Uterus (tissue), 4 donors: ENCODE results near the gene AHSP. TPM values are rescaled to one million over a fixed set of nuclear protein-coding genes. Genes with fewer than 3 reads are reported as not detected.
"Not testable (repeated sequence)": the region's sequence is repeated elsewhere in the genome, so short reads cannot be mapped to it uniquely, and the experiment has no call there.

ENCODE experiments used
- DNase-seq, 2 donors: peaks; one replicate each; pipeline ENCODE4 v3.0.0-alpha.2; 2019 to 2020
- H3K27ac ChIP-seq, 2 donors: fragments of 200-600 bp; sonication (generic); 1 replicate in 1 of 2; 2 replicates in 1 of 2; pipeline ENCODE4 v1.5.1; 2016 to 2018
- H3K27me3 ChIP-seq, 2 donors: fragments of 200-600 bp; sonication (generic); one replicate each; pipeline ENCODE4 v1.5.1; 2018 to 2019; ENCODE audit warnings: control low read depth in 1 of 2
- H3K36me3 ChIP-seq, 2 donors: fragments of 200-600 bp; sonication (generic); one replicate each; pipeline ENCODE4 v1.5.1; 2019; ENCODE audit warnings: control low read depth in 1 of 2
- H3K4me1 ChIP-seq, 2 donors: fragments of 200-600 bp; sonication (generic); one replicate each; pipeline ENCODE4 v1.5.1; 2018 to 2019; ENCODE audit warnings: control low read depth in 1 of 2
- H3K4me3 ChIP-seq, 2 donors: fragments of 200-600 bp; sonication (generic); 1 replicate in 1 of 2; 2 replicates in 1 of 2; pipeline ENCODE4 v1.5.1; 2018 to 2019; ENCODE audit warnings: mild to moderate bottlenecking in 1 of 2
- H3K9me3 ChIP-seq, 2 donors: fragments of 200-600 bp; sonication (generic); one replicate each; pipeline ENCODE4 v1.5.1; 2019; ENCODE audit warnings: control low read depth in 1 of 2
- CTCF ChIP-seq, 4 experiments: fragments of 200-600 bp in 2 of 4; fragments of 450-650 bp in 2 of 4; sonication (generic) in 2 of 4; IDR thresholded peaks; one replicate each; pipeline ENCODE4 v1.5.1; 2016 to 2019; ENCODE audit warnings: antibody characterized with exemption in 4 of 4, mild to moderate bottlenecking in 2 of 4, moderate library complexity in 1 of 4
- POLR2A ChIP-seq, 2 donors: fragments of 450-650 bp; IDR thresholded peaks; one replicate each; pipeline ENCODE4 v1.6.1; 2016; ENCODE audit warnings: antibody characterized with exemption in 2 of 2, mild to moderate bottlenecking in 1 of 2, moderate library complexity in 1 of 2
- intact Hi-C: fragments of 100-400 bp; cut with DNase I; formaldehyde crosslinking; loops from one replicate; pipeline ENCODE4 v1.15.1; 2023; ENCODE audit warnings: low total_unique reads
- total RNA-seq, 4 donors: library from RNA; depleted of rRNA in 3 of 4; stranded (reverse); fragments of >200 nt in 3 of 4; gene quantifications; one replicate each; pipeline versions ENCODE4 v1.1.0 to v1.2.4, GENCODE V29; 2014 to 2023
- donor health status: DM: yes; HTN: yes; CAD: no.

Gene AHSP
- total RNA-seq, 4 donors from 2014 or later = 5.6 TPM; not detected in 3

GRCh38 chr16:31501966-31502348 lies 25.7 kb upstream of the AHSP start:
- Histone ChIP-seq H3K27ac (no peak overlapping the region), H3K4me3 (no peak overlapping the region), H3K9me3 (no peaks in the 10 kb centered on the region), H3K27me3 (no peaks in the 10 kb centered on the region), H3K36me3 (no peaks in the 10 kb centered on the region), H3K4me1 (peaks cover 0 to 3% of the 10 kb centered on the region in 2 donors)
- intact Hi-C loops = no loop called here
- no peak for TF ChIP-seq CTCF (IDR thresholded peaks at IDR 0.05)
- no peak for TF ChIP-seq POLR2A (IDR thresholded peaks at IDR 0.05)
- no peak for DNase-seq

GRCh38 chr16:31502981-31503380 lies 24.7 kb upstream of the AHSP start:
- no peaks in the 10 kb centered on the region for H3K27me3 ChIP-seq
- peaks cover 0 to 9% of the 10 kb centered on the region in 2 donors for H3K4me1 ChIP-seq
- intact Hi-C loops = no loop called here
- no peak for TF ChIP-seq POLR2A (IDR thresholded peaks at IDR 0.05)
- TF ChIP-seq CTCF (IDR thresholded peaks at IDR 0.05) = no peak
- H3K9me3 ChIP-seq = no peaks in the 10 kb centered on the region
- DNase-seq = no peak
- H3K36me3 ChIP-seq = no peaks in the 10 kb centered on the region
- H3K4me3 ChIP-seq = no peak overlapping the region
- H3K27ac ChIP-seq = no peak overlapping the region

GRCh38 chr16:31503555-31503954 lies 24.1 kb upstream of the AHSP start:
- H3K4me1 ChIP-seq, H3K4me3 ChIP-seq, H3K36me3 ChIP-seq, DNase-seq, H3K27me3 ChIP-seq, intact Hi-C loops, H3K27ac ChIP-seq, H3K9me3 ChIP-seq: not testable (repeated sequence)

- Histone ChIP-seq H3K9me3 (no peaks in the 10 kb centered on the region), H3K4me1 (peaks cover 0 to 9% of the 10 kb centered on the region in 2 donors), H3K4me3 (no peak overlapping the region), H3K36me3 (no peaks in the 10 kb centered on the region), H3K27me3 (no peaks in the 10 kb centered on the region), H3K27ac (no peak overlapping the region)
- intact Hi-C loops = no loop called here
- TF ChIP-seq POLR2A (IDR thresholded peaks at IDR 0.05) = no peak
- TF ChIP-seq CTCF (IDR thresholded peaks at IDR 0.05) = no peak
- no peak for DNase-seq
Observed at GRCh38 chr16:31504159-31504558, 23.5 kb upstream of the AHSP start.

GRCh38 chr16:31505483-31505882 lies 22.2 kb upstream of the AHSP start:
- Histone ChIP-seq H3K27me3 (no peaks in the 10 kb centered on the region), H3K4me3 (no peak overlapping the region), H3K9me3 (no peaks in the 10 kb centered on the region), H3K27ac (no peak overlapping the region), H3K4me1 (peaks cover 4 to 9% of the 10 kb centered on the region in 2 donors), H3K36me3 (no peaks in the 10 kb centered on the region)
- no peak for DNase-seq
- intact Hi-C loops = no loop called here
- TF ChIP-seq CTCF (IDR thresholded peaks at IDR 0.05) = no peak
- TF ChIP-seq POLR2A (IDR thresholded peaks at IDR 0.05) = no peak

GRCh38 chr16:31507617-31507928 lies 20.1 kb upstream of the AHSP start:
- Histone ChIP-seq H3K36me3 (no peaks in the 10 kb centered on the region), H3K27me3 (no peaks in the 10 kb centered on the region), H3K27ac (peak overlapping the region; percentile 93 to 96), H3K4me1 (peaks cover 4 to 9% of the 10 kb centered on the region in 2 donors), H3K4me3 (peak overlapping the region; percentile 90 to 94), H3K9me3 (no peaks in the 10 kb centered on the region)
- DNase-seq = no peak
- no peak for TF ChIP-seq CTCF (IDR thresholded peaks at IDR 0.05)
- TF ChIP-seq POLR2A (IDR thresholded peaks at IDR 0.05) = no peak
- intact Hi-C loops = no loop called here
